Measurements from ENCODE around the gene PARP15.

GRCh38 chr3:122621112-122621511 is 43.7 kb downstream of the PARP15 start:
- TF ChIP-seq, protein P1, sequence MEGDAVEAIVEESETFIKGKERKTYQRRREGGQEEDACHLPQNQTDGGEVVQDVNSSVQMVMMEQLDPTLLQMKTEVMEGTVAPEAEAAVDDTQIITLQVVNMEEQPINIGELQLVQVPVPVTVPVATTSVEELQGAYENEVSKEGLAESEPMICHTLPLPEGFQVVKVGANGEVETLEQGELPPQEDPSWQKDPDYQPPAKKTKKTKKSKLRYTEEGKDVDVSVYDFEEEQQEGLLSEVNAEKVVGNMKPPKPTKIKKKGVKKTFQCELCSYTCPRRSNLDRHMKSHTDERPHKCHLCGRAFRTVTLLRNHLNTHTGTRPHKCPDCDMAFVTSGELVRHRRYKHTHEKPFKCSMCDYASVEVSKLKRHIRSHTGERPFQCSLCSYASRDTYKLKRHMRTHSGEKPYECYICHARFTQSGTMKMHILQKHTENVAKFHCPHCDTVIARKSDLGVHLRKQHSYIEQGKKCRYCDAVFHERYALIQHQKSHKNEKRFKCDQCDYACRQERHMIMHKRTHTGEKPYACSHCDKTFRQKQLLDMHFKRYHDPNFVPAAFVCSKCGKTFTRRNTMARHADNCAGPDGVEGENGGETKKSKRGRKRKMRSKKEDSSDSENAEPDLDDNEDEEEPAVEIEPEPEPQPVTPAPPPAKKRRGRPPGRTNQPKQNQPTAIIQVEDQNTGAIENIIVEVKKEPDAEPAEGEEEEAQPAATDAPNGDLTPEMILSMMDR (conservative IDR thresholded peaks at IDR 0.05 in 1 of 2, IDR thresholded peaks at IDR 0.05 in 1 of 2; ENCODE audit: low read depth in 1 of 2, low read length in 2 of 2) = no peak
- TF ChIP-seq EZH2 (IDR thresholded peaks at IDR 0.05; ENCODE audit: low read length, missing control alignments) = no peak
